ENCODE data around the gene HOXB13.

The HOXB13 gene

GRCh38 chr17:48728232-48729231 is at the start of gene HOXB13:
HOXB13 (minus strand) TSS chr17:48728750; CDS start chr17:48728593, 157 bp downstream.
- DNase-seq (ENCODE audit: low spot score): no peak
- Histone ChIP-seq H3K4me3 (peak within 1 kb of the TSS; percentile 44), H3K27ac (no peak within 1 kb of the TSS)
- no peak for TF ChIP-seq CTCF (IDR thresholded peaks at IDR 0.05)

- Histone ChIP-seq H3K4me3 (no peak overlapping the region), H3K27ac (no peak overlapping the region)
- no peak for DNase-seq (ENCODE audit: low spot score)
- TF ChIP-seq CTCF (IDR thresholded peaks at IDR 0.05): no peak
Observed at GRCh38 chr17:48776602-48777001, 48.1 kb upstream of the HOXB13 start.

- no peak for TF ChIP-seq CTCF (IDR thresholded peaks at IDR 0.05)
Observed at GRCh38 chr17:48773245-48773644, 44.7 kb upstream of the HOXB13 start.

GRCh38 chr17:48770954-48771353 is 42.4 kb upstream of the HOXB13 start:
- no peak overlapping the region for H3K27ac ChIP-seq
- TF ChIP-seq CTCF (IDR thresholded peaks at IDR 0.05): no peak
- no peak for DNase-seq (ENCODE audit: low spot score)
- H3K4me3 ChIP-seq: no peak overlapping the region

More at GRCh38 chr17:48773245-48773644, 44.7 kb upstream of the HOXB13 start:
- H3K27ac ChIP-seq: no peak overlapping the region
- H3K4me3 ChIP-seq: no peak overlapping the region
- no peak for DNase-seq (ENCODE audit: low spot score)

- TF ChIP-seq CTCF (IDR thresholded peaks at IDR 0.05): no peak
- H3K27ac ChIP-seq: no peak overlapping the region
- no peak for DNase-seq (ENCODE audit: low spot score)
- no peak overlapping the region for H3K4me3 ChIP-seq
Observed at GRCh38 chr17:48769009-48769675, 40.6 kb upstream of the HOXB13 start.

GRCh38 chr17:48767263-48767774 is 38.8 kb upstream of the HOXB13 start:
- no peak for DNase-seq (ENCODE audit: low spot score)
- Histone ChIP-seq H3K4me3 (no peak overlapping the region), H3K27ac (no peak overlapping the region)
- TF ChIP-seq CTCF (IDR thresholded peaks at IDR 0.05): no peak

Data from coronary artery (tissue), 2 donors.